ENCODE results near the gene YTHDF1.

DNA sequence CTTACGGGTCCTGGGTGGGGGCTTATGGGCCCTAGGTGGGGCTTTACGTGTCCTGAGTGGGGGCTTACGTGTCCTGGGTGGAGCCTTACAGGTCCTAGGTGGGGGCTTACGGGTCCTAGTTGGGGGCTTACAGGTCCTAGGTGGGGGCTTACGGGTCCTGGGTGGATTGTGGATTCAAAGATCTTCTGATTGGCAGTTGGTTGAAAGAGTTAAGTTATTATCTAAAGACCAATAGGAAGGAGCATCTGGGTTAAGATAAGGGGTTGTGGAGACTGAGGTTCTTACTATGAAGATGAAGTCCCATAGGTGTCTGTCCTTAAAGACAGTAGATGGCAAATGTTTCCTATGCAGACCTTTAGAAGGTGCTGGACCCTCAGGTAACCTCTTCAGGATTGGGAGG, 11.3 kb upstream of the YTHDF1 start:
- TF ChIP-seq CTCF (IDR thresholded peaks at IDR 0.05) (no peak), POLR2AphosphoS5 (IDR thresholded peaks at IDR 0.05; ENCODE audit: insufficient read depth in 1 of 2, low read depth in 1 of 2) (no peak), POLR2A (IDR thresholded peaks at IDR 0.05) (no peak)

Measured in vagina (tissue), 2 donors.